Right lobe of liver (tissue), 6 donors: ENCODE data around the gene FHIT. TPM values are rescaled to one million over a fixed set of nuclear protein-coding genes. Genes with fewer than 3 reads are reported as not detected.

Source experiments
- ATAC-seq, 4 donors: fragments of 200-7000 bp; cut with Tn5 transposase; one replicate each; pipeline ENCODE4 v1.9.1; 2020; ENCODE audit warnings: mild to moderate bottlenecking in 4 of 4, moderate library complexity in 4 of 4
- DNase-seq, 3 donors: peaks; one replicate each; pipeline ENCODE4 v3.0.0-alpha.2; 2020
- H3K27ac ChIP-seq, 3 donors: fragments of 200-600 bp; one replicate each; pipeline ENCODE4 v1.8.0; 2022
- H3K27me3 ChIP-seq, 2 donors: fragments of 200-600 bp; one replicate each; pipeline ENCODE4 v1.8.0; 2022
- H3K36me3 ChIP-seq, 4 donors: fragments of 200-600 bp; sonication (generic) in 1 of 4; one replicate each; pipeline versions ENCODE4 v1.5.1 to v1.8.0; 2017 to 2022; ENCODE audit warnings: control low read depth in 1 of 4
- H3K4me1 ChIP-seq, 4 donors: fragments of 200-600 bp; sonication (generic) in 1 of 4; one replicate each; pipeline versions ENCODE4 v1.5.1 to v1.8.0; 2017 to 2022; ENCODE audit warnings: control low read depth in 1 of 4
- H3K4me3 ChIP-seq, 3 donors: fragments of 200-600 bp; one replicate each; pipeline ENCODE4 v1.8.0; 2022
- H3K9me3 ChIP-seq, 4 donors: fragments of 200-600 bp; sonication (generic) in 1 of 4; one replicate each; pipeline versions ENCODE4 v1.5.1 to v1.8.0; 2017 to 2022; ENCODE audit warnings: control low read depth in 1 of 4
- POLR2A ChIP-seq: fragments of 450-650 bp; IDR thresholded peaks from one replicate; pipeline ENCODE4 v1.6.1; 2017; ENCODE audit warnings: antibody characterized with exemption, mild to moderate bottlenecking
- WGBS: methylation state at CpG from one replicate; pipeline ENCODE4 v1.1.6; 2018; ENCODE audit warnings: low coverage, low lambda C conversion rate; ENCODE audit not compliant: insufficient coverage; ENCODE audit errors: missing lambda C conversion rate; 5-methylcytosine and 5-hydroxymethylcytosine counted together
- intact Hi-C, 2 donors: fragments of 100-400 bp; cut with DNase I; formaldehyde crosslinking; loops; one replicate each; pipeline versions ENCODE4 v1.11.2 to v1.14.1; 2022
- total RNA-seq, 6 experiments: library from RNA; depleted of rRNA in 2 of 6; stranded (reverse); fragments of >200 nt in 2 of 6; fragmentation: NEBNext Ultra II Directional in 3 of 6; extraction: Animal tissue kit (Norgen Biotek cat#: 25700) in 3 of 6; gene quantifications; one replicate each; pipeline versions ENCODE4 v1.1.0 to v1.2.4, GENCODE V29; 2016 to 2023
- TF ChIP-seq, protein P1 (sequence below), 4 donors: fragments of 200-600 bp in 3 of 4; fragments of 450-650 bp in 1 of 4; IDR thresholded peaks; one replicate each; pipeline versions ENCODE4 v1.5.1 to v1.8.0; 2016 to 2022; ENCODE audit warnings: antibody characterized with exemption in 4 of 4, mild to moderate bottlenecking in 2 of 4
- donor health status: DM: no; HTN: yes; CAD: no.
- donor health status: DM: no; HTN: no; CAD: no.
- donor health status: DM: no; HTN: no; CAD: no.
- donor health status: DM: no; HTN: yes; CAD: no.
- donor health status: DM: no; HTN: yes; CAD: no.

FHIT gene
- total RNA-seq, 6 experiments from 2014 or later, result 6.6 to 11.2 (median 8.0) TPM

DNA sequence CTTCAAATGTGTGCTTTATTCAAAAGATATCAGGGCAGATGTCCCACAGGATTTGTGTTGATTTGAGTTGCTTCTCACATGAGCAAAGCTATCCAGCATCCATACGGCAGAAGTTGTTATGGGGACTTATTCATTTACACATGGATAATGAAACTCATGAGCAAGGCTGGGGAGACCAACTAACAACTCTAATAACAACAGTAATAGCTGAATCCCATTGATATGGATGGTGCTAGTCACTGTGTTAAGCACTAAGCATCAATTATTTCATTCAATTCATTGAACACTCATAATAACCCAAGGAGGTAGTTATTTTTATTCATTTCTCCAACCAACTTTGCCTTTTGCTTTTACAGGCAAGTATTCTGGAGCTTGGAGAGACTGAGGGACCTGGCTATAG is 1107.2 kb downstream of the FHIT start:
- Histone ChIP-seq H3K27ac (no peak overlapping the region), H3K27me3 (no peaks in the 10 kb centered on the region), H3K36me3 (no peaks in the 10 kb centered on the region), H3K4me3 (no peak overlapping the region), H3K4me1 (no peaks in the 10 kb centered on the region), H3K9me3 (no peaks in the 10 kb centered on the region)
- ATAC-seq, result no peak
- TF ChIP-seq POLR2A, result no peak
- TF ChIP-seq, protein P1, sequence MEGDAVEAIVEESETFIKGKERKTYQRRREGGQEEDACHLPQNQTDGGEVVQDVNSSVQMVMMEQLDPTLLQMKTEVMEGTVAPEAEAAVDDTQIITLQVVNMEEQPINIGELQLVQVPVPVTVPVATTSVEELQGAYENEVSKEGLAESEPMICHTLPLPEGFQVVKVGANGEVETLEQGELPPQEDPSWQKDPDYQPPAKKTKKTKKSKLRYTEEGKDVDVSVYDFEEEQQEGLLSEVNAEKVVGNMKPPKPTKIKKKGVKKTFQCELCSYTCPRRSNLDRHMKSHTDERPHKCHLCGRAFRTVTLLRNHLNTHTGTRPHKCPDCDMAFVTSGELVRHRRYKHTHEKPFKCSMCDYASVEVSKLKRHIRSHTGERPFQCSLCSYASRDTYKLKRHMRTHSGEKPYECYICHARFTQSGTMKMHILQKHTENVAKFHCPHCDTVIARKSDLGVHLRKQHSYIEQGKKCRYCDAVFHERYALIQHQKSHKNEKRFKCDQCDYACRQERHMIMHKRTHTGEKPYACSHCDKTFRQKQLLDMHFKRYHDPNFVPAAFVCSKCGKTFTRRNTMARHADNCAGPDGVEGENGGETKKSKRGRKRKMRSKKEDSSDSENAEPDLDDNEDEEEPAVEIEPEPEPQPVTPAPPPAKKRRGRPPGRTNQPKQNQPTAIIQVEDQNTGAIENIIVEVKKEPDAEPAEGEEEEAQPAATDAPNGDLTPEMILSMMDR (IDR thresholded peaks at IDR 0.05), result no peak
- no peak for DNase-seq
- intact Hi-C loops, result no loop called here
- 88% methylated on average over 1 of the region's 1 CpG for WGBS

GRCh38 chr3:60142009-60142408 is 1109.2 kb downstream of the FHIT start:
- DNase-seq (no peak), ATAC-seq (no peak)
- H3K36me3 ChIP-seq, result no peaks in the 10 kb centered on the region
- TF ChIP-seq, protein P1 (IDR thresholded peaks at IDR 0.05), result no peak
- no peak for TF ChIP-seq POLR2A
- H3K4me1 ChIP-seq, result no peaks in the 10 kb centered on the region
- no peaks in the 10 kb centered on the region for H3K9me3 ChIP-seq
- no peak overlapping the region for H3K4me3 ChIP-seq
- intact Hi-C loops, result no loop called here
- 82% methylated on average over 2 of the region's 2 CpGs for WGBS
- H3K27me3 ChIP-seq, result no peaks in the 10 kb centered on the region
- no peak overlapping the region for H3K27ac ChIP-seq

DNA sequence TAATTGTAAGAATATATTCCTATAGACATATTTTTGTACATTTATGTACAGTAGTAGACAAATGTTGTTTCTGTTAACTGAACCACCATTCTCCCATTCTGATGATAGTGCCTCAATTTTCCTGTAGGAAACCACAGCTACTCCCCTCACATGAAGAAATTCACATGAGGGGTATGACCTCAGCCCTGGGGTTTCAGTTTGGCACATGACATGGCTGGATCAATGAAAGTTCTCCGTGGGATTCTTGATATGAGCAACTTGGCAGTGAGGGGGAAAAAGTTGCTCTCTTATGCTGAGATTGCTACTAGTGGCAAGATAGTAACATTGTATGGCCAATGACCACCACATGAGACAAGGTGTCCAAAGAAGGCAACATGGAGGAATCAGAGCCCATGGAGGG is 1111.1 kb downstream of the FHIT start:
- Histone ChIP-seq H3K4me3 (no peak overlapping the region), H3K4me1 (no peaks in the 10 kb centered on the region), H3K36me3 (no peaks in the 10 kb centered on the region), H3K9me3 (no peaks in the 10 kb centered on the region), H3K27me3 (no peaks in the 10 kb centered on the region), H3K27ac (no peak overlapping the region)
- no peak for TF ChIP-seq POLR2A
- TF ChIP-seq, protein P1 (IDR thresholded peaks at IDR 0.05), result no peak
- ATAC-seq, result no peak
- 75% methylated on average over 1 of the region's 1 CpG for WGBS
- intact Hi-C loops, result no loop called here
- DNase-seq, result no peak

DNA sequence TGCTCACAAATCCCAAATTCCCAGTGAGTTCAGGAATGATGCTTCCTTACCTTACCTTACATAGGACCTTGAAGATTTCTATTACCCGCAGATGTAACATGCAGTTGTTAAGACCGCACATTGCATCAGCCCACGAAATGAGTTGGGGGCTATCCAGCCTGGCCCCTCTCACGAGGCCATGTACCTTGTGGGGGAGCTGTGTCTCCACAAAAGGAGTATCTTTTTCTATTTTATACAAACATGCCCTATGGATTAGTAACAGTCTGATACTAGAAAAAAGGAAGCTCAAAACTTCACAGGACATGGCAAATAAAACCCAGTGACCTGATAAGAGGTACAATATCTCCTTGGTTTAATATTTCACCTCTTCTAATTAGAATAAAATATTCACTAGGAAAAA is 1114.7 kb downstream of the FHIT start:
- DNase-seq (no peak), ATAC-seq (no peak)
- Histone ChIP-seq H3K4me1 (no peaks in the 10 kb centered on the region), H3K27me3 (no peaks in the 10 kb centered on the region), H3K36me3 (no peaks in the 10 kb centered on the region), H3K4me3 (no peak overlapping the region), H3K9me3 (no peaks in the 10 kb centered on the region), H3K27ac (no peak overlapping the region)
- intact Hi-C loops, result no loop called here
- no peak for TF ChIP-seq POLR2A
- TF ChIP-seq, protein P1 (IDR thresholded peaks at IDR 0.05), result no peak
- WGBS, result 82% methylated on average over 4 of the region's 4 CpGs

- TF ChIP-seq, protein P1 (IDR thresholded peaks at IDR 0.05), result no peak
- no peak for TF ChIP-seq POLR2A
- intact Hi-C loops, result no loop called here
- no peak overlapping the region for H3K4me3 ChIP-seq
- H3K27me3 ChIP-seq, result no peaks in the 10 kb centered on the region
- WGBS, result 37% methylated on average over 2 of the region's 2 CpGs
- DNase-seq, result no peak
- ATAC-seq, result no peak
- H3K27ac ChIP-seq, result no peak overlapping the region
- no peaks in the 10 kb centered on the region for H3K9me3 ChIP-seq
- no peaks in the 10 kb centered on the region for H3K36me3 ChIP-seq
- no peaks in the 10 kb centered on the region for H3K4me1 ChIP-seq
Observed at GRCh38 chr3:60135474-60135873, 1115.8 kb downstream of the FHIT start.
